ENCODE results near the gene ZNF48. TPM values are rescaled to one million over a fixed set of nuclear protein-coding genes. Genes with fewer than 3 reads are reported as not detected.

The ZNF48 gene
- polyA plus RNA-seq, 1 donor (not counting 4 experiments of a cell fraction or from before 2014, with no cell fraction given): 4.3 TPM

DNA sequence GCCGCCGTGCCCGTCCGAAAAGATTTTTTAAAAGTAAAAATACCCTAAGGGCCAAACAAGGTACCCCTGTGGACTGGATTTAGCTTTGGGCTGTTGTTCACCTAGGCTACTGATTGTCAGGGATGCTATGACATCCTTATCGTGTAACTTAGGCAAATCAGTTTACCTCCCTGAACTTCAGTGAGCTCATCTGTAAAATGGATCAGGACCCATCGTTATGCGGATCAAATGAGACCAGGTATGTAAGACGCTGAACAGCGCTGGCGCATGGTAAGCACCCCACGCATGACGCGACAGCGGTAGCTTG is 11.5 kb downstream of the ZNF48 start:
- dilution Hi-C loops (cut with MboI; ENCODE audit: extremely low pct_ligation_motif_present, low sequenced_read_pairs): no loop called here
- Histone ChIP-seq H3K79me2 (ENCODE audit: control insufficient read depth, insufficient read depth, low read length) (peaks cover 6% of the 10 kb centered on the region), H2AFZ (ENCODE audit: control insufficient read depth, low read length) (peak overlapping the region; percentile 96), H3K4me2 (ENCODE audit: control insufficient read depth, extremely low read depth, insufficient read depth, low read depth, low read length) (peak overlapping the region; percentile 95), H3K9ac (ENCODE audit: control insufficient read depth, extremely low read depth, insufficient read depth, low read length) (peak overlapping the region; percentile 83), H3K27ac (ENCODE audit: control insufficient read depth, insufficient read depth, low read length) (peak overlapping the region; percentile 66), H3K9me1 (ENCODE audit: control insufficient read depth, extremely low read depth, insufficient read depth, low read length) (peaks cover 4% of the 10 kb centered on the region), H3K4me3 (ENCODE audit: control insufficient read depth in 2 of 3, extremely low read depth in 1 of 3, insufficient read depth in 2 of 3, low read depth in 1 of 3, low read length in 3 of 3) (peak overlapping the region; percentile 53 to 79 (median 79)), H4K20me1 (ENCODE audit: control insufficient read depth, extremely low read depth, insufficient read depth, low read length) (no peaks in the 10 kb centered on the region), H3K9me3 (ENCODE audit: control insufficient read depth, low read depth, low read length) (no peaks in the 10 kb centered on the region), H3K4me1 (ENCODE audit: control insufficient read depth, extremely low read depth, insufficient read depth, low read length) (peaks cover 12% of the 10 kb centered on the region), H3K36me3 (ENCODE audit: control insufficient read depth in 2 of 2, extremely low read depth in 1 of 2, insufficient read depth in 2 of 2, low read length in 2 of 2) (peaks cover 3 to 8% of the 10 kb centered on the region in 2 experiments), H3K27me3 (ENCODE audit: control insufficient read depth, extremely low read depth, insufficient read depth, low read length) (no peaks in the 10 kb centered on the region)
- TF ChIP-seq EZH2 (IDR thresholded peaks at IDR 0.05; ENCODE audit: low read length): no peak
- TF ChIP-seq, protein P1, sequence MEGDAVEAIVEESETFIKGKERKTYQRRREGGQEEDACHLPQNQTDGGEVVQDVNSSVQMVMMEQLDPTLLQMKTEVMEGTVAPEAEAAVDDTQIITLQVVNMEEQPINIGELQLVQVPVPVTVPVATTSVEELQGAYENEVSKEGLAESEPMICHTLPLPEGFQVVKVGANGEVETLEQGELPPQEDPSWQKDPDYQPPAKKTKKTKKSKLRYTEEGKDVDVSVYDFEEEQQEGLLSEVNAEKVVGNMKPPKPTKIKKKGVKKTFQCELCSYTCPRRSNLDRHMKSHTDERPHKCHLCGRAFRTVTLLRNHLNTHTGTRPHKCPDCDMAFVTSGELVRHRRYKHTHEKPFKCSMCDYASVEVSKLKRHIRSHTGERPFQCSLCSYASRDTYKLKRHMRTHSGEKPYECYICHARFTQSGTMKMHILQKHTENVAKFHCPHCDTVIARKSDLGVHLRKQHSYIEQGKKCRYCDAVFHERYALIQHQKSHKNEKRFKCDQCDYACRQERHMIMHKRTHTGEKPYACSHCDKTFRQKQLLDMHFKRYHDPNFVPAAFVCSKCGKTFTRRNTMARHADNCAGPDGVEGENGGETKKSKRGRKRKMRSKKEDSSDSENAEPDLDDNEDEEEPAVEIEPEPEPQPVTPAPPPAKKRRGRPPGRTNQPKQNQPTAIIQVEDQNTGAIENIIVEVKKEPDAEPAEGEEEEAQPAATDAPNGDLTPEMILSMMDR (optimal IDR thresholded peaks at IDR 0.05 in 1 of 3, IDR thresholded peaks at IDR 0.05 in 1 of 3, conservative IDR thresholded peaks at IDR 0.05 in 1 of 3; ENCODE audit: extremely low read depth in 1 of 3, insufficient read depth in 2 of 3, low read length in 3 of 3): no peak
- no peak for DNase-seq (ENCODE audit: low read depth, low spot score)
- FAIRE-seq: no peak

DNA sequence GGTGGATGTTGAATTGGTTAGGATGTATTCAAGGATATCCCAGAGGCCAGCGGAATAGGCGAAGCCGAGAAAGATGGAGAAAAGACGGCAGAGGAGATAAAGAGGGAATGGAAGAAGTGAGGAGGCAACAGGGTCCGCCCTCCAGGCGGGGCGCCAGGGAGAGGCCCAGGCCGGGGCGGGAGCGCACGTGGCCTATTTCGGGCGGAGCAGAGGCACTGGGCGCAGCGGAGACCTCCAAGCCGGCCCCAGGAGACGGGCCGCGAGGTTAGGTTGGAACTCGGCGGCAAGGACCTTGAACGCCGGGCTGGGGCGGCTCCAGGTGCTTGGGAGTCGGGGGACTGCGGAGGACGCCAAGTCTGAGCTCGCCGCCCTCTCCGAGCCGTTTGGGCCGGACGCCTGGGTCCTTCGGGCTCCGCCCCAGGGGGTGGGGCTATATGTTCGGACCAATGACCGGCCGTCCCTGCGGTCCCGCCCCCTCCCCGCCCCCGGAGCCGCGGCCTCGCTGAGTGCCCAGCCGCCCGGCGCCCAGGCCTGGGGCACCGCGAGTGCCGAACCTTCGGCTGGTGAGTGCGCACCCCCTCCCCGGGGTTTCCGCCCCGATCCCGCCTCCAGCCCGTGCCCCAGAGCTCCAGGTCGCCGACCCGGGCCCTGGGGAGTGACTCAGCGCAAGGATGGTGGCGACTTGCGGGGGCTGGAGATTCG is 12.0 kb downstream of the ZNF48 start, which contains the start of gene ZNF771:
Gene ZNF771 (plus strand): TSS at position 505 of the 702 bp plus-strand sequence. CDS start 448 bp downstream, outside the sequence.
- Histone ChIP-seq H3K4me3 (ENCODE audit: control insufficient read depth in 2 of 3, extremely low read depth in 1 of 3, insufficient read depth in 2 of 3, low read depth in 1 of 3, low read length in 3 of 3) (peak within 1 kb of the TSS; percentile 53 to 79 (median 79)), H3K27ac (ENCODE audit: control insufficient read depth, insufficient read depth, low read length) (peak within 1 kb of the TSS; percentile 66), H3K9ac (ENCODE audit: control insufficient read depth, extremely low read depth, insufficient read depth, low read length) (peak within 1 kb of the TSS; percentile 83), H3K36me3 (ENCODE audit: control insufficient read depth in 2 of 2, extremely low read depth in 1 of 2, insufficient read depth in 2 of 2, low read length in 2 of 2) (peaks cover 3 to 8% of the 10 kb centered on the region in 2 experiments), H3K4me1 (ENCODE audit: control insufficient read depth, extremely low read depth, insufficient read depth, low read length) (peaks cover 12% of the 10 kb centered on the region), H4K20me1 (ENCODE audit: control insufficient read depth, extremely low read depth, insufficient read depth, low read length) (no peaks in the 10 kb centered on the region), H3K9me1 (ENCODE audit: control insufficient read depth, extremely low read depth, insufficient read depth, low read length) (peaks cover 4% of the 10 kb centered on the region), H3K9me3 (ENCODE audit: control insufficient read depth, low read depth, low read length) (no peaks in the 10 kb centered on the region), H3K4me2 (ENCODE audit: control insufficient read depth, extremely low read depth, insufficient read depth, low read depth, low read length) (peak within 1 kb of the TSS; percentile 95), H2AFZ (ENCODE audit: control insufficient read depth, low read length) (peak within 1 kb of the TSS; percentile 96), H3K27me3 (ENCODE audit: control insufficient read depth, extremely low read depth, insufficient read depth, low read length) (no peaks in the 10 kb centered on the region), H3K79me2 (ENCODE audit: control insufficient read depth, insufficient read depth, low read length) (peaks cover 6% of the 10 kb centered on the region)
- FAIRE-seq (no peak), DNase-seq (ENCODE audit: low read depth, low spot score) (no peak)
- TF ChIP-seq, protein P1 (optimal IDR thresholded peaks at IDR 0.05 in 1 of 3, IDR thresholded peaks at IDR 0.05 in 1 of 3, conservative IDR thresholded peaks at IDR 0.05 in 1 of 3; ENCODE audit: extremely low read depth in 1 of 3, insufficient read depth in 2 of 3, low read length in 3 of 3): peak in 1 of 3 experiments; percentile 4
- TF ChIP-seq EZH2 (IDR thresholded peaks at IDR 0.05; ENCODE audit: low read length): no peak
- dilution Hi-C loops (cut with MboI; ENCODE audit: extremely low pct_ligation_motif_present, low sequenced_read_pairs): no loop called here
